NB4 (cell line): ENCODE results near the gene SH3D19.

Experiments used
- DNase-seq: peaks from one replicate; pipeline ENCODE4 v3.0.0; 2010; ENCODE audit warnings: low read depth
- H3K4me3 ChIP-seq: one replicate; pipeline ENCODE4 v1.5.1; 2011; ENCODE audit warnings: mild to moderate bottlenecking, low read depth, low read length, moderate library complexity
- CTCF ChIP-seq: IDR thresholded peaks from one replicate; pipeline ENCODE4 v1.5.1; 2012; ENCODE audit warnings: low read depth, low read length
- MAX ChIP-seq: IDR thresholded peaks from 2 replicates; pipeline ENCODE4 v1.6.1; 2011; ENCODE audit warnings: low read depth, low read length
- MYC ChIP-seq: IDR thresholded peaks from 2 replicates; pipeline ENCODE4 v1.6.1; 2011; ENCODE audit warnings: low read depth, low read length
- POLR2A ChIP-seq: IDR thresholded peaks from 2 replicates; pipeline ENCODE4 v1.6.1; 2011; ENCODE audit warnings: mild to moderate bottlenecking; ENCODE audit not compliant: insufficient read length; ENCODE audit errors: extremely low read depth

The SH3D19 gene

GRCh38 chr4:151251603-151252304 is 73.7 kb downstream of the SH3D19 start:
- no peak overlapping the region for H3K4me3 ChIP-seq
- no peak for DNase-seq
- no peak for TF ChIP-seq MYC
- TF ChIP-seq MAX = no peak
- TF ChIP-seq POLR2A = no peak
- no peak for TF ChIP-seq CTCF

GRCh38 chr4:151250706-151251105 is 74.7 kb downstream of the SH3D19 start:
- DNase-seq = no peak
- TF ChIP-seq POLR2A (no peak), MYC (no peak), MAX (no peak), CTCF (no peak)
- H3K4me3 ChIP-seq = no peak overlapping the region

DNA sequence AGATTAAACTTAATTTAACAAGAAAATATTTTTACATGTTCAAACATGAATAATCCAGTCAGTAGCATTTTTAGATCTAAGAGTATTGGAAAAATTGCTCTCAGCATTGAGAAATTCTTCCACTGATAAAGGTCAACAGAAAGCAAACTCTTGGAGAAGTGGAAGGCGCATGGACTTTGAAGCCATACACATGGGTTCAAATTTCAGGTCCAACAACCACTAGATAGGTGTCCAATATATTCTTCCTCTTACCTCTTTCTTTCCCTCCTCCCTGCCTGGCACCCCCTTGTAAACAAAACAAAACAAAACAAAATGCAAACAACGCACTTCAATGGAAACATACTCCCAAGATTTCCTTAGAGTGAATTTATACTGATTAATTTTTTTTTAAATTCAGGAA is 76.9 kb downstream of the SH3D19 start:
- no peak overlapping the region for H3K4me3 ChIP-seq
- TF ChIP-seq CTCF (no peak), POLR2A (no peak), MAX (no peak), MYC (no peak)
- no peak for DNase-seq

DNA sequence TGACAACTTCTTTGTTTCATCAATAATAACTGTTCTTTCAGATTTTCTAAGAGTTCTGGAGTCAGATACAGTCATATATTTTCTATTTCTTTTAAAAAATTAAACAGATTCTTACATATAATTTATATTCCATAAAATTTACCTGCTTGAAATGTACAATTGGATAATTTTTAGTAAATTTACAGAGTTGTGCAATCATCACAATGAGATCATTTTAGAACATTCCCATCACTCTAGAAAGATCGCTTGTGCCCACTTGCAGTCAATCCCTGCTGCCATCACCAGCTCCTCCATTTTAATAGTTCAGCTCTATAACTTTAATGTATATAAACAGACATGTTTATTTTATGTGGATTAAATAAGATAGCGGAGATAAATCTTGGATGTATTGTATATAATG is 78.0 kb downstream of the SH3D19 start:
- DNase-seq = no peak
- no peak for TF ChIP-seq POLR2A
- TF ChIP-seq CTCF = no peak
- no peak for TF ChIP-seq MAX
- no peak for TF ChIP-seq MYC

DNA sequence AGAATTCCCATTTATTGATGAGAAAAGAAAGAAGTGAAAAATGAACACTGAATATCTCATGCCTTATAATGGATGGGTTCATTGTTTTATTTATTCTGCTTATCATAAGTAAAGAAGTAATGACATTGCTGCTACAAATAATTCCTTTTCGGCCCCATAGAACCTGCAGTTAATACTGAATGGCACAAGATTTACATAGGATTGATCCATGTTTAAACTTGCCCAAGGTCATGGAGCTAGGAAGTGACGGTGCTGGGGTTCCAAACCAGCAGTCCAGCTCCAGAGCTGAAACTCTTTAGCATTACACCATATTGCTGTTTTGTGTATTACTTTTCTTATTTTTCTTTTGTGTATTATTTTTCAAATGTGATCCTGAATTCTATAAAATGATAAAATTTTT is 78.7 kb downstream of the SH3D19 start:
- no peak for DNase-seq
- TF ChIP-seq MYC = no peak
- no peak for TF ChIP-seq MAX
- no peak for TF ChIP-seq POLR2A
- TF ChIP-seq CTCF = no peak
- no peak overlapping the region for H3K4me3 ChIP-seq

More for the DNA sequence above, 78.0 kb downstream of the SH3D19 start:
- no peak overlapping the region for H3K4me3 ChIP-seq

DNA sequence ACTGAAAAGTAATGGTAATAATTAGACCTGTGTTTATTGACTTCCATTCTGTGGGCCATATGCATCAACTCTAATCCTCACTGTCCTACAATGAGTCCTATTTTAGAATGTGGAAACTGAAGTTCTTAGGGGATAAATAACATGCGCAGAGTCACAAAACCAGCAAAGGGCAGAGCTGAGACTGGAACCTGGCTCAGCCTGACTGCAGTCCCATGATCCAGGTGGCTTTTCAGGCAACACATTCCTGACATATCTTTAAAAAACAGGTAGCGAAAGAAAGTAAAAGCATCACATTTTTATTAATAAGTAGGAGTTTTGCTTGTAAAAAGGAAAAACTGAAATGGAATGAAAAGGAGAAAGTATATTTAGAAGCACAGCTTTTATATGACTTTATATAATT is 83.1 kb downstream of the SH3D19 start:
- no peak for DNase-seq
- TF ChIP-seq MAX (no peak), POLR2A (no peak), MYC (no peak), CTCF (no peak)
- no peak overlapping the region for H3K4me3 ChIP-seq
